Measurements from ENCODE around the gene PRTFDC1.
"Not testable (repeated sequence)": the region's sequence is repeated elsewhere in the genome, so short reads cannot be mapped to it uniquely, and the experiment has no call there.

The PRTFDC1 gene, protein sequence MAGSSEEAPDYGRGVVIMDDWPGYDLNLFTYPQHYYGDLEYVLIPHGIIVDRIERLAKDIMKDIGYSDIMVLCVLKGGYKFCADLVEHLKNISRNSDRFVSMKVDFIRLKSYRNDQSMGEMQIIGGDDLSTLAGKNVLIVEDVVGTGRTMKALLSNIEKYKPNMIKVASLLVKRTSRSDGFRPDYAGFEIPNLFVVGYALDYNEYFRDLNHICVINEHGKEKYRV

DNA sequence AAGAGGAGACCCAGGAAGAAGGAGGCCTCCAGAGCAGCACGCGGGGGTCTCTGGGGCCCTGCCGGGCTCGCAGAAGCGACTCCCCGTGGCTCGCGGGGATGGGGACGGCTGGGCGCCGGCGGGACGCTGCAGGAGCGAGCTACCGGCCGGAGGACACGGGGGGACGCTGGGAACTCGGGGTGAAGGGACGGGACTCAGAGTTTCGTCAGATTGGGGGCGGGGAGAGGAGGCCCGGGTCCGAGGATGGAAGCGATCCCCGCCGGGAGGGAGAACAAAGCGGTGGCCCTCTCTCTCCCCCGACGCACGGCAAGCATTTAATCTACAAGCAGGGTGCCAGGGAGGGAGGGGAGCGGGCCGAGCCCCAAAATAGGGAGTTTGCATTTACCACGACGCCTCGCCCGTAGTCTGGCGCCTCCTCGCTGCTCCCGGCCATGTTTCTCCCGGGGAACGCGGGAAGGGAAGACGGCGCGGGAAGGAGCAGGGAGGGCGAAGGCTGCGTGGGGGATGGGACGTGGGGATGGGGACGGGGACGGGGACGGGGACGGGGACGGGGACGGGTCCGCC, at the start of gene PRTFDC1:
PRTFDC1 (minus strand) TSS at position 464 of the 564 bp plus-strand sequence; CDS start at position 433, 31 bp downstream.
- peak; percentile 13 for DNase-seq

DNA sequence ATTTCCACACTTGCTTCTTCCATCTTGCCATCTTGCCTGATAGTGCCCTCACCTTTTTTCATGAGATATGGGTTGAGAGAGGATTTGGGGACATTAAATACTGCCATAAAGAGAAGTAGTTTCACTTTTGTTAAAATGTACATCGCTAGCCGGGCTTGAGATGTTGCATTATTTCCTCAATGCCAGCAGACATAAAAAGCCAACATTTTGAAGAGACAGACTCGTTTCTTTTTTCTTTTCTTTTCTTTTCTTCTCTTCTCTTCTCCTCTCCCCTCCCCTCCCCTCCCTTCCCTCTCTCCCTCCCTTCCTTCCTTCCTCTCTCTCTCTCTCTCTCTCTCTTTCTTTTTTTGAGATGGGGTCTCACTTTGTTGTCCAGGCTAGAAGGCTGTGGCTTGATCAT, 45.6 kb upstream of the PRTFDC1 start:
- DNase-seq: no peak

GRCh38 chr10:24995072-24995471, 42.7 kb upstream of the PRTFDC1 start:
- DNase-seq: no peak

DNA sequence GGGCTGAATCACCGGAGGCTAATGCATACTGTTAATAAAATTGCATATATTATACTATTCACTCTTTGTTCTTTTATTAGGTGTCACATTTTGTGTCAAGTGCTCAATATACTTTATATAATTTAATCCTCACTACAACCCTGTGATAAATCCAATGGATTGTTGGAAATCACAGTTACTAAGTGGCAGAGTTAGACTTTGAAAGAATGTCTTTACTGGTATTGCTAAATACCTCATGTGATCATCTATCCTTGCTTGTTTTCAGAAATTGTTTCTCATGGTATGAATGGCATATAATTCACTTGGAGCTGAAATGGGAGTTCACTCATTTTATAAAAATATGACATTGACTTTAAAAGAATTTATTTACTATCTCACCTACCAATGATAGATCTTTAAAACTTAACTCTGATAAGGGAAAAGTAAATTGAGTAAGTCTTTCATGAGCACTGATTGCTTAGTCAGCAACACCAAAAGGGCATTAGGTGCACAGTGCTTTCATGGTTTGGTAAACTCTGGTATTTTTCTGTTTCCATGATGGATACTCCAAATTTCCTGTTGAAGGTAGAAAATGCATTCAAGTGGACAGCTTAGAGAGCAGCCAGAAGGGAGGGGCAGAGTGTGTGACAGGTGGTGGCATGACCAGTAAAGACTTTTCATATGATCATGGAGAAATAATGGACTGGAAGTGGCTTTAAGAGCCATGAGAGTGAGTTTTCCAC, 41.0 kb upstream of the PRTFDC1 start:
- no peak for DNase-seq

DNA sequence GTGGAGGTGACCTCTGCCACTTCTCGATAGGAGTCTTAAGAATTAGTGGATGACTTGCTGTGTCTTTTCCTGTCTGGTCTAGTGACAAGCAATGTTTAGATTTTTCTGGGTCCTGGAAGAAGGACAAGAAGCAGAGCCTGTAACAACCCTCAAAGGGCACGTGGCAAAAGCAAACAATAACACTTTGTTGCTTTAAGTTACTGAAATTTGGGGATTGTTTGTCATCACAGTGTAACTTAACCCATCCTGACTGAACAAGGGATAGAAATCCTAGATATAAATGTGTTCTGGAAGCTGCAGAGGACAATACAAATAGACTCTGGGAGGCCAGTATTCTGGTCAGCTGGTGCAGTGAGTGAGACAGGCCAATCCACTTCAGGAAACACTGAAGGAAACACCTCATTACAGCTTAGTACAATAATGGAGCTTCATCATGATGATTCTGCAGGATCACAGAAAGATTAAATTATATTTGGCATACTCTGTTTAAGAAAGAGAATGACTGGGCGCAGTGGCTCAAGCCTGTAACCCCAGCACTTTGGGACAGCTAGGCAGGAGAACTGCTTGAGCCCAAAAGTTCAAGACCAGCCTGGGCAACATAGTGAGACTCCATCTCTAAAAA, 40.2 kb upstream of the PRTFDC1 start:
- DNase-seq: no peak

DNA sequence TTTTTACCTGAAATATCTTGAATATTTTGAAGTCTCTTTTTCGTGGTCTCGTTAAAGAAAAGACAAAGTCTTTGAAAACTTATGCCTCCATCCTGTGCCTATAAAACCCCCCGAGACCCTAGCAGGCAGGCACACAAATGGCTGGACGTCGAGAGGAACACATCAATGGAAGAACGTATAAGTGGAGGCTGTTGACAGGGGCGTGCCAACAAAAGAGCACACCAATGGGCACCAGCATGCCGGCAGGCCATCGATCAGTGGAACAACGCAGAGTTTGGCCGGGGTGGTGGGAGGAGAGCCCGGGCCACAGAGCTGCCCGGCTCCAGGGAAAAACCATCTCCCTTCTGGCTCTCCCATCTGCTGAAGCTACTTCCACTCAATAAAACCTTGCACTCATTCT, 38.9 kb upstream of the PRTFDC1 start:
- DNase-seq: no peak

GRCh38 chr10:24989867-24990266, 37.5 kb upstream of the PRTFDC1 start:
- DNase-seq: no peak

- no peak for DNase-seq
Measured at GRCh38 chr10:24988831-24989640, 36.6 kb upstream of the PRTFDC1 start.

- DNase-seq: no peak
Measured at GRCh38 chr10:24984906-24985305, 32.5 kb upstream of the PRTFDC1 start.

- no peak for DNase-seq
Measured at GRCh38 chr10:24983946-24984345, 31.5 kb upstream of the PRTFDC1 start.

DNA sequence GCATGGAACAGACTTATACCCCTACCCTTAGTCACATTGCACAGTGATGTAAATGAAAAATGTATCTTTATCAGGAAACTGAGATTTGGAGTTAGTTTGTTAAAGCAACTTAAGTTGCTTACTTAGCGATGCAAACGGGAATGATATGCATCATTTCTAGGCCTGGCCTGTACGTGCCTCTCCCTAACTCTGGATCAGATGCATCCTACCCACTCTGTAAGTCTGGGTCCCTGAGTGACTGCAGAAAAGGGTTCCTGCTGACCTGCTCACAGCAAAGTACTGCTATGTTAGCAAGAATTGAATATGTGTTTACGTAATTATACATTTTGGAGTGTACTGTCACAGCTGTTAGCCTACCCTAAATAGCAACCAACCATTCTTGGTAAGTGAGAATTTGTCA, 30.7 kb upstream of the PRTFDC1 start:
- no peak for DNase-seq

GRCh38 chr10:24982319-24983112, 30.1 kb upstream of the PRTFDC1 start:
- no peak for DNase-seq

DNA sequence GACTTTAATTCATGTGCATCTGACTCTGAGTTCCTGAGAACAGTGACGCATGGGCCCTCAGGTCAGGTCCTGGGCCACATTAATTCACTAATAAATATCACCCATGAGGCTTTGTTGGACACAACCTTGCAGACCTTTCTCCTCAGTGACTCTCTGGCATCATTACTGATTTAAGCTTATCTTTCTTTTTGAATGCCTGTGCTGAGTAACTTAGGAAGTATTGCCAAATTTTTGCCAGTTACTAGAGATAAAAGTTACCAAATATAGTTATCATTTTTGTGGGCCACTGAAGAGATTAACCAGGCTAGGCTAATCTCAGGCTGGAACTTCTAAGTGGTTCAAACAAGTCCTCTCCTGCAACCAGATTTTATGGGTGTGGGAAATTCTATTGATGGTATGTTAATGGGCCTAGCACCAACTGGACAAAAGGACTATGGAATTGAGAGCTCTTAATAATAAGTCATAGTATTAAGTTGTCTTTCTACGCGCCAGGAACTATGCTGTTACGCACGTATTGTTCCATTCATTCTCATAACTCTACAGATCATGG, 28.8 kb upstream of the PRTFDC1 start:
- DNase-seq: no peak

GRCh38 chr10:24979685-24980084, 27.3 kb upstream of the PRTFDC1 start:
- no peak for DNase-seq

DNA sequence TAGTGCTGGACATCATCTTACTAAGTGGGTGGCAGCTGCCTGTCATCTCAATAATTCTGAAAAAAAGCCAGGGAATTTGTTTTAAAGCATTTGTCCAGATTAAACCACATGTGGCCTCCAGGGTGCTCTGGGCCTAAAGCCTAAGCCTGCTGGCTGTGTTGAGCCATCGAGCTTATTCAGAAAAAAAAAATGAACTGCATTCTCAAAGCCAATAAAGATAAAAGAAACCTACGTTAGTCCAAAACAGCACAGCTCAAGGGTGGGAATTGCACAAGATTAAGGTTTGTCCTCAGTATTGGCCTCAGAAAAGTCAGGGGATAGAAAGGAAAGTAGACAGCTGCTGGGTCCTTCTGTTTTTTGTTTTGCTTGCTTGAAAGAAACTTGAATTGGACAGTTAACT, 22.6 kb upstream of the PRTFDC1 start:
- DNase-seq: no peak

GRCh38 chr10:24973163-24973562, 20.8 kb upstream of the PRTFDC1 start:
- no peak for DNase-seq

DNA sequence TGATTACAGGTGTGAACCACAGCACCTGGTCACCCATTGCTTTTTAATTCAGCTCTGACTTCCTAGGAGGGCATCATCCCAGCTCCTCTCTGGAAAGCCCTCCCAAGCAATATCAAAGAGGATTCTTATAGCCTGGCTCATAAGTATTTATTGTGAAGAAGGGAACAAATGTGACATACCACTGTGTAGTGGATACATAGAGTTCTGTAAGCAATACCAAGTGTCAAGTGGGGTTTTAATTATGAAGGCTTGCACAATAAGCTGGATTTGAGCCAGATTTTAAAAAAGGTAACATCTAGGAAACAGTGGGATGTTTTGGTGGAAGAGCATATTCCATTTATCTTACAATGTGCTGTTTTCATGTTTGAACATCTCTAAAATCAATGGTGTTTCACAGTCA, 19.0 kb upstream of the PRTFDC1 start:
- no peak for DNase-seq

GRCh38 chr10:24969841-24970281, 17.5 kb upstream of the PRTFDC1 start:
- DNase-seq: no peak

DNA sequence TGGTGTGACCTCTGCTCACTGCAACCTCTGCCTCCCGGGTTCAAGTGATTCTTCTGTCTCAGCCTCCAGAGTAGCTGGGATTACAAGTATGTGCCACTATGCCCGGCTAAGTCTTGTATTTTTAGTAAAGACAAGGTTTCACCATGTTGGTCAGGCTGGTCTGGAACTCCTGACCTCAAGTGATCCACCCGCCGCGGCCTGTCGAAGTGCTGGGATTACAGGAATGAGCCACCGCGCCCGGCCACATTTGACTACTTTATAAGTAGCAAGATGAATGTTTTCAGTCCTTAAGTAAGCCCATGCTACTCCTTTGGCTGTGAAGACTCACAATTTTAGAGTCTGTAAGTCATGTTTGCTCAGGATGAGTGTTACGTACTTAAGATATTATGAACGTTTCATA, 16.5 kb upstream of the PRTFDC1 start:
- DNase-seq: not testable (repeated sequence)

DNA sequence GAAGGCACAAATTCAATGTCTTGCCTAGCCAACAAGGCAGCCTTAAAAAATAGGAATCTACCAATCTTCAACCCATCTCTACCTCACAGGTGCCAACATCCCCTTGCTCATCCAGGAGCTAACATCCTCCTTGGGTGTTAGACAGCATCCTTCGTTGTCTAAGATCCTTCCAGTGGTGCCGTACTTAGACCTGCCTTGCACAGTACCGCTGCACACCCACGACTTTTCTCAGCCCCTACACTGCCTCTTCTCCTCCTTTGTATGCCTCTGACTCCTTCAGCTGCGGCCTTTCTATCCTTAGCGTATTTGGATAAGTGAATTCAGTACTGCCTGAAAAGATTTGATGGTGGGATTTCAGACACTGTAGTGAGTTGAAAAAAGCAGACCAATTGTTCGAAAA, 15.9 kb upstream of the PRTFDC1 start:
- no peak for DNase-seq

DNA sequence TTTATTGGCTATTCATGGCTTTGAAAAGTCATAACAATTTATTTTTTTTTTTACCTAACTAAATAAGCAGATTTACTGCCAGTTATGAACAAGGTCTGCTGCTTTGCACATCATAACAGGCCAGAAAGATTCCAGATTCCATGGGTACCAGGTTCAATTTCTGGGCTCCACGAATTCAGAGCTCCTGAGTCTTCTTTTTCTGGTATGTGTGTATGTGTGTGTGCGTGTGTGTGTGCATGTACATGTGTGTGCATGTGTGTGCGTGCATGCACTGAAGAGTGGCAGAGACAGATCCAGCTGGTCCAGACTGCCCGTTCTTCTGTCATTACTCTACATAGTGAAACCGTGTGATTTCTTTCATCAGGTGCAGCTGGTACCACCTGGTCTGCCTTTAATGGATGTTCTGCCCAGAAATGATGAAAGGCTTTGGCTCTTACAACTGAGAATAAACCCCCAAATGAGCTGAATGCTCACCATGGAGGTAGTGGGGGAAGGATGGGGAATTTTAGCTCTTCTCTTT, 14.6 kb upstream of the PRTFDC1 start:
- no peak for DNase-seq

- DNase-seq: no peak
Measured at GRCh38 chr10:24965051-24965450, 12.6 kb upstream of the PRTFDC1 start.
